Transverse colon (tissue), 4 donors: ENCODE data around the gene ZNF581.

ENCODE experiments used
- EP300 ChIP-seq: sonication (generic); formaldehyde crosslinking; IDR thresholded peaks from one replicate; pipeline ENCODE4 v1.6.1; 2017; ENCODE audit warnings: antibody characterized with exemption, low read depth
- POLR2A ChIP-seq: fragments of 450-650 bp; IDR thresholded peaks from one replicate; pipeline ENCODE4 v1.6.1; 2016; ENCODE audit warnings: antibody characterized with exemption, mild to moderate bottlenecking, moderate library complexity
- POLR2AphosphoS5 ChIP-seq, 3 donors: sonication (generic); formaldehyde crosslinking; IDR thresholded peaks; one replicate each; pipeline ENCODE4 v1.6.1; 2016; ENCODE audit warnings: antibody characterized with exemption in 3 of 3
- TF ChIP-seq, protein P1 (sequence below), 5 experiments: fragments of 200-600 bp in 3 of 5; fragments of 450-650 bp in 2 of 5; sonication (generic) in 3 of 5; IDR thresholded peaks; 1 replicate in 2 of 5; 2 replicates in 3 of 5; pipeline ENCODE4 v1.5.1; 2016 to 2017; ENCODE audit warnings: antibody characterized with exemption in 5 of 5, inconsistent platforms in 3 of 5, mild to moderate bottlenecking in 2 of 5, moderate library complexity in 1 of 5

DNA sequence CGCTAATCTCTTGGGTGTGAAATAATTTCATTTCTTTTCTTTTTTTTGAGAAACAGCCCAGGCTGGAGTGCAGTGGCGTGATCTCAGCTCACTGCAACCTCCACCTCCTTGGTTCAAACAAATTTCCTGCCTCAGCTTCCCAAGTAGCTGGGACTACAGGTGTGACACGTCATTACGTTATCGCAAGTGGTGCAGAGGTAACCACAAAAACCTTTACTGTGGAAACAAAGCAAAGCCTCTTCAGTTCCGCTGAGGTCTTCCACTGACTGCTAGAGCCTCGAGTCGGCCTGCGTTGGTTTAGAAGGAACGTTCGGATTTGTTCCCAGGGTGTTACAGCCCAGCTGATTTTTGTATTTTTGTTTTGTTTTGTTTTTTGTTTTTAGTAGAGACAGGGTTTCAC is 17.1 kb upstream of the ZNF581 start:
- TF ChIP-seq, protein P1, sequence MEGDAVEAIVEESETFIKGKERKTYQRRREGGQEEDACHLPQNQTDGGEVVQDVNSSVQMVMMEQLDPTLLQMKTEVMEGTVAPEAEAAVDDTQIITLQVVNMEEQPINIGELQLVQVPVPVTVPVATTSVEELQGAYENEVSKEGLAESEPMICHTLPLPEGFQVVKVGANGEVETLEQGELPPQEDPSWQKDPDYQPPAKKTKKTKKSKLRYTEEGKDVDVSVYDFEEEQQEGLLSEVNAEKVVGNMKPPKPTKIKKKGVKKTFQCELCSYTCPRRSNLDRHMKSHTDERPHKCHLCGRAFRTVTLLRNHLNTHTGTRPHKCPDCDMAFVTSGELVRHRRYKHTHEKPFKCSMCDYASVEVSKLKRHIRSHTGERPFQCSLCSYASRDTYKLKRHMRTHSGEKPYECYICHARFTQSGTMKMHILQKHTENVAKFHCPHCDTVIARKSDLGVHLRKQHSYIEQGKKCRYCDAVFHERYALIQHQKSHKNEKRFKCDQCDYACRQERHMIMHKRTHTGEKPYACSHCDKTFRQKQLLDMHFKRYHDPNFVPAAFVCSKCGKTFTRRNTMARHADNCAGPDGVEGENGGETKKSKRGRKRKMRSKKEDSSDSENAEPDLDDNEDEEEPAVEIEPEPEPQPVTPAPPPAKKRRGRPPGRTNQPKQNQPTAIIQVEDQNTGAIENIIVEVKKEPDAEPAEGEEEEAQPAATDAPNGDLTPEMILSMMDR (IDR thresholded peaks at IDR 0.05), result no peak
- TF ChIP-seq EP300 (no peak), POLR2A (no peak), POLR2AphosphoS5 (IDR thresholded peaks at IDR 0.05) (no peak)
